ENCODE results near the gene SLC6A16. TPM values are rescaled to one million over a fixed set of nuclear protein-coding genes. Genes with fewer than 3 reads are reported as not detected.
"Not testable (repeated sequence)": the region's sequence is repeated elsewhere in the genome, so short reads cannot be mapped to it uniquely, and the experiment has no call there.

SLC6A16 gene
- total RNA-seq, 2 experiments from 2014 or later = 0.61 to 1.1 TPM

- ATAC-seq = no peak
- ChIA-PET CTCF (no interaction called here), POLR2A (no interaction called here)
- intact Hi-C loops (cut with micrococcal nuclease) = no loop called here
- Mint-ChIP-seq H3K27ac (no peak overlapping the region), H3K4me3 (no peak overlapping the region), H3K4me1 (ENCODE audit: low read depth) (no peaks in the 10 kb centered on the region), H3K27me3 (no peaks in the 10 kb centered on the region), H3K36me3 (ENCODE audit: low read depth) (no peaks in the 10 kb centered on the region), H3K9me3 (no peaks in the 10 kb centered on the region)
- no peak for TF ChIP-seq CTCF (IDR thresholded peaks at IDR 0.05)
- no peak for DNase-seq
These were observed 34.5 kb downstream of the SLC6A16 start for GRCh38 chr19:49290517-49290916.

GRCh38 chr19:49289286-49289685 lies 35.7 kb downstream of the SLC6A16 start:
- H3K9me3 Mint-ChIP-seq; H3K4me1 Mint-ChIP-seq (ENCODE audit: low read depth); H3K4me3 Mint-ChIP-seq; H3K27ac Mint-ChIP-seq; ATAC-seq; DNase-seq; POLR2A ChIA-PET; intact Hi-C loops (cut with micrococcal nuclease); H3K36me3 Mint-ChIP-seq (ENCODE audit: low read depth); H3K27me3 Mint-ChIP-seq: not testable (repeated sequence)
- CTCF ChIA-PET = interaction anchor here (1.1 to 1.4 kb wide), 2 partner anchors 63 to 79 kb away, joined by 3 to 6 read pairs; no protein-coding TSS in a partner anchor

- DNase-seq; H3K27me3 Mint-ChIP-seq; H3K4me1 Mint-ChIP-seq (ENCODE audit: low read depth); H3K36me3 Mint-ChIP-seq (ENCODE audit: low read depth); POLR2A ChIA-PET; H3K27ac Mint-ChIP-seq; ATAC-seq; H3K9me3 Mint-ChIP-seq; intact Hi-C loops (cut with micrococcal nuclease); H3K4me3 Mint-ChIP-seq: not testable (repeated sequence)
- CTCF ChIA-PET = interaction anchor here (1.1 to 1.4 kb wide), 2 partner anchors 62 to 80 kb away, joined by 3 to 6 read pairs; no protein-coding TSS in a partner anchor
These were observed 36.8 kb downstream of the SLC6A16 start for GRCh38 chr19:49288205-49288604.

- intact Hi-C loops (cut with micrococcal nuclease) = no loop called here
These were observed 37.7 kb downstream of the SLC6A16 start for GRCh38 chr19:49287141-49287770.

GRCh38 chr19:49282184-49282583 lies 42.8 kb downstream of the SLC6A16 start:
- Mint-ChIP-seq H3K27me3 (peaks cover 4% of the 10 kb centered on the region), H3K9me3 (no peaks in the 10 kb centered on the region), H3K27ac (no peak overlapping the region), H3K4me1 (ENCODE audit: low read depth) (no peaks in the 10 kb centered on the region), H3K4me3 (no peak overlapping the region), H3K36me3 (ENCODE audit: low read depth) (no peaks in the 10 kb centered on the region)
- CTCF ChIA-PET = interaction anchor here (1.0 to 1.5 kb wide), 2 partner anchors 18 to 57 kb away, joined by 3 to 5 read pairs; no protein-coding TSS in a partner anchor
- no peak for TF ChIP-seq CTCF (IDR thresholded peaks at IDR 0.05)
- DNase-seq = no peak
- ATAC-seq = no peak
- POLR2A ChIA-PET = no interaction called here
- intact Hi-C loops (cut with micrococcal nuclease) = no loop called here

More at GRCh38 chr19:49287141-49287770, 37.7 kb downstream of the SLC6A16 start:
- ChIA-PET POLR2A (no interaction called here), CTCF (no interaction called here)
- H3K4me3 Mint-ChIP-seq = no peak overlapping the region
- H3K27ac Mint-ChIP-seq = no peak overlapping the region
- no peak for TF ChIP-seq CTCF (IDR thresholded peaks at IDR 0.05)
- no peaks in the 10 kb centered on the region for H3K36me3 Mint-ChIP-seq (ENCODE audit: low read depth)
- H3K27me3 Mint-ChIP-seq = peaks cover 2% of the 10 kb centered on the region
- DNase-seq = no peak
- H3K9me3 Mint-ChIP-seq = no peaks in the 10 kb centered on the region
- H3K4me1 Mint-ChIP-seq (ENCODE audit: low read depth) = no peaks in the 10 kb centered on the region
- ATAC-seq = no peak

GRCh38 chr19:49272204-49272603 lies 52.8 kb downstream of the SLC6A16 start:
- TF ChIP-seq CTCF (IDR thresholded peaks at IDR 0.05) = no peak
- Mint-ChIP-seq H3K9me3 (no peaks in the 10 kb centered on the region), H3K27ac (no peak overlapping the region), H3K36me3 (ENCODE audit: low read depth) (no peaks in the 10 kb centered on the region), H3K4me1 (ENCODE audit: low read depth) (peaks cover 5% of the 10 kb centered on the region), H3K27me3 (peaks cover 6% of the 10 kb centered on the region), H3K4me3 (no peak overlapping the region)
- CTCF ChIA-PET = interaction anchor here (1.4 to 2.3 kb wide), 2 partner anchors 46 to 134 kb away, joined by 3 to 9 read pairs; no protein-coding TSS in a partner anchor
- DNase-seq = peak; percentile 9
- POLR2A ChIA-PET = interaction anchor here (0.9 kb wide), 1 partner anchor 63 kb away, joined by 3 read pairs; the partner anchor contains the start of gene CD37
- intact Hi-C loops (cut with micrococcal nuclease) = no loop called here
- ATAC-seq = peak; percentile 72

Measured in activated CD8-positive, alpha-beta T cell treated with anti-CD3 and anti-CD28 coated beads for 36 hours (primary cell).